Measurements from ENCODE around the gene THOC6. TPM values are rescaled to one million over a fixed set of nuclear protein-coding genes. Genes with fewer than 3 reads are reported as not detected.

Gene THOC6
- total and polyA plus RNA-seq, 9 of the 15 experiments (the other 6 are each of a cell fraction or from before 2014, with no cell fraction given) = 2.5 to 65.4 (median 42.3) TPM

DNA sequence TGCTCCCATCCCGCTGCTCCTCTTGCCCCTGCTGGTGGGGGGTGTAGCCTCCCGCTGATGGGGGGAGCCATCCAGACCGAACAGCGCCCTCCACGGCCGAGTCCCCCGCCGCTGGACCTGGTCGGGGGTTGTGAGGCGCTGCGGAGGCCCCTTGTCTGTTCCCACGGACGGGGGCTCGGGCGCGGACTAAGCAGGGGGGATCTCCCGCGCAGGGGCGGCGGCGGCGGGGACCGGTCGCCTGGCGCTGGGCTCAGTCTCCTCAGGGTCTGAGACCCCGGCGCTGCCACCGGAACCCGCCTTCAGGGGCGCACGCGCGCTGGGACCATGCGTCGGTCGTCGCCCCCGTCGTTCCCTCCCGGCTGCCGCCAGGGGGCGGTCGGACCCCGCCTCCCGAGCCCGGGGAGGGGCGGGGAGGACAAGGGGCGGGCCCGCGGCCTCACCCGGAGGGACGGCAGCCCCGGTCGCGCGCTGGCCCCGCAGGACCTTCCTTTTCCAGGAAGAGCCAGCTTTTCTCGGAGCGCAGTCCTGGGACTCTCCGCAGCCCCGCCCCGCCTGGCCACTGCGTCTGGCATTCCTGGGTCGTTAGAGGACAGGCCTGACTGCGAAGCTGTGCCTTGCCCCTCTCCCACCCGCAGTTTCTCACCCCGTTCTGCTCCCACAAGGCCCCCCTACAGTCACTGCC is 35.3 kb downstream of the THOC6 start (continued):
- no peak for TF ChIP-seq RBM22 (IDR thresholded peaks at IDR 0.05; ENCODE audit: low read depth, low read length, poor library complexity, severe bottlenecking)
- peak; percentile 80; the same call in 1 of the 2 replicates for TF ChIP-seq STAG1 (CRISPR knock-in tag; IDR thresholded peaks at IDR 0.05; ENCODE audit: borderline replicate concordance)
- TF ChIP-seq PCBP2 (IDR thresholded peaks at IDR 0.05; ENCODE audit: low read depth, low read length, poor library complexity, severe bottlenecking) = no peak
- TF ChIP-seq, protein P1, sequence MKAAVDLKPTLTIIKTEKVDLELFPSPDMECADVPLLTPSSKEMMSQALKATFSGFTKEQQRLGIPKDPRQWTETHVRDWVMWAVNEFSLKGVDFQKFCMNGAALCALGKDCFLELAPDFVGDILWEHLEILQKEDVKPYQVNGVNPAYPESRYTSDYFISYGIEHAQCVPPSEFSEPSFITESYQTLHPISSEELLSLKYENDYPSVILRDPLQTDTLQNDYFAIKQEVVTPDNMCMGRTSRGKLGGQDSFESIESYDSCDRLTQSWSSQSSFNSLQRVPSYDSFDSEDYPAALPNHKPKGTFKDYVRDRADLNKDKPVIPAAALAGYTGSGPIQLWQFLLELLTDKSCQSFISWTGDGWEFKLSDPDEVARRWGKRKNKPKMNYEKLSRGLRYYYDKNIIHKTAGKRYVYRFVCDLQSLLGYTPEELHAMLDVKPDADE (conservative IDR thresholded peaks at IDR 0.05; ENCODE audit: control insufficient read depth, low read depth, low read length) = no peak; the same call in 1 of the 2 replicates
- TF ChIP-seq, protein P2, sequence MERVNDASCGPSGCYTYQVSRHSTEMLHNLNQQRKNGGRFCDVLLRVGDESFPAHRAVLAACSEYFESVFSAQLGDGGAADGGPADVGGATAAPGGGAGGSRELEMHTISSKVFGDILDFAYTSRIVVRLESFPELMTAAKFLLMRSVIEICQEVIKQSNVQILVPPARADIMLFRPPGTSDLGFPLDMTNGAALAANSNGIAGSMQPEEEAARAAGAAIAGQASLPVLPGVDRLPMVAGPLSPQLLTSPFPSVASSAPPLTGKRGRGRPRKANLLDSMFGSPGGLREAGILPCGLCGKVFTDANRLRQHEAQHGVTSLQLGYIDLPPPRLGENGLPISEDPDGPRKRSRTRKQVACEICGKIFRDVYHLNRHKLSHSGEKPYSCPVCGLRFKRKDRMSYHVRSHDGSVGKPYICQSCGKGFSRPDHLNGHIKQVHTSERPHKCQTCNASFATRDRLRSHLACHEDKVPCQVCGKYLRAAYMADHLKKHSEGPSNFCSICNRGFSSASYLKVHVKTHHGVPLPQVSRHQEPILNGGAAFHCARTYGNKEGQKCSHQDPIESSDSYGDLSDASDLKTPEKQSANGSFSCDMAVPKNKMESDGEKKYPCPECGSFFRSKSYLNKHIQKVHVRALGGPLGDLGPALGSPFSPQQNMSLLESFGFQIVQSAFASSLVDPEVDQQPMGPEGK (CRISPR knock-in tag; IDR thresholded peaks at IDR 0.05; ENCODE audit: borderline replicate concordance) = no peak
- TF ChIP-seq, protein P3, sequence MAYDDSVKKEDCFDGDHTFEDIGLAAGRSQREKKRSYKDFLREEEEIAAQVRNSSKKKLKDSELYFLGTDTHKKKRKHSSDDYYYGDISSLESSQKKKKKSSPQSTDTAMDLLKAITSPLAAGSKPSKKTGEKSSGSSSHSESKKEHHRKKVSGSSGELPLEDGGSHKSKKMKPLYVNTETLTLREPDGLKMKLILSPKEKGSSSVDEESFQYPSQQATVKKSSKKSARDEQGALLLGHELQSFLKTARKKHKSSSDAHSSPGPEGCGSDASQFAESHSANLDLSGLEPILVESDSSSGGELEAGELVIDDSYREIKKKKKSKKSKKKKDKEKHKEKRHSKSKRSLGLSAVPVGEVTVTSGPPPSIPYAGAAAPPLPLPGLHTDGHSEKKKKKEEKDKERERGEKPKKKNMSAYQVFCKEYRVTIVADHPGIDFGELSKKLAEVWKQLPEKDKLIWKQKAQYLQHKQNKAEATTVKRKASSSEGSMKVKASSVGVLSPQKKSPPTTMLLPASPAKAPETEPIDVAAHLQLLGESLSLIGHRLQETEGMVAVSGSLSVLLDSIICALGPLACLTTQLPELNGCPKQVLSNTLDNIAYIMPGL (CRISPR knock-in tag; IDR thresholded peaks at IDR 0.05) = peak; percentile 89; the same call in 1 of the 2 replicates
- TF ChIP-seq PRPF4 (IDR thresholded peaks at IDR 0.05; ENCODE audit: insufficient read depth, low read depth, low read length, poor library complexity, severe bottlenecking) = peak; percentile 59
- no peak for TF ChIP-seq ZNF124 (CRISPR knock-in tag; IDR thresholded peaks at IDR 0.05)
- TF ChIP-seq ZNF175 (CRISPR knock-in tag; IDR thresholded peaks at IDR 0.05; ENCODE audit: low read depth) = 0 out of 2 replicates have a peak, but pooled peaks have one; percentile 74
- TF ChIP-seq HNRNPL (IDR thresholded peaks at IDR 0.05; ENCODE audit: low read depth, low read length) = no peak; the same call in 1 of the 2 replicates
- no peak for TF ChIP-seq RFX7 (CRISPR knock-in tag; IDR thresholded peaks at IDR 0.05)
- no peak for TF ChIP-seq ZZZ3 (IDR thresholded peaks at IDR 0.05)
- TF ChIP-seq RB1 (IDR thresholded peaks at IDR 0.05; ENCODE audit: low read depth) = peak; percentile 91
- no peak for TF ChIP-seq IFI16 (CRISPR knock-in tag; IDR thresholded peaks at IDR 0.05)
- peak; percentile 72; the same call in 1 of the 2 replicates for TF ChIP-seq GABPB1 (CRISPR knock-in tag; IDR thresholded peaks at IDR 0.05)
- TF ChIP-seq NFE2 (IDR thresholded peaks at IDR 0.05; ENCODE audit: low read depth) = no peak
- TF ChIP-seq, protein P4, sequence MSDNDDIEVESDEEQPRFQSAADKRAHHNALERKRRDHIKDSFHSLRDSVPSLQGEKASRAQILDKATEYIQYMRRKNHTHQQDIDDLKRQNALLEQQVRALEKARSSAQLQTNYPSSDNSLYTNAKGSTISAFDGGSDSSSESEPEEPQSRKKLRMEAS (CRISPR knock-in tag; IDR thresholded peaks at IDR 0.05) = peak; percentile 89
- TF ChIP-seq, protein P5, sequence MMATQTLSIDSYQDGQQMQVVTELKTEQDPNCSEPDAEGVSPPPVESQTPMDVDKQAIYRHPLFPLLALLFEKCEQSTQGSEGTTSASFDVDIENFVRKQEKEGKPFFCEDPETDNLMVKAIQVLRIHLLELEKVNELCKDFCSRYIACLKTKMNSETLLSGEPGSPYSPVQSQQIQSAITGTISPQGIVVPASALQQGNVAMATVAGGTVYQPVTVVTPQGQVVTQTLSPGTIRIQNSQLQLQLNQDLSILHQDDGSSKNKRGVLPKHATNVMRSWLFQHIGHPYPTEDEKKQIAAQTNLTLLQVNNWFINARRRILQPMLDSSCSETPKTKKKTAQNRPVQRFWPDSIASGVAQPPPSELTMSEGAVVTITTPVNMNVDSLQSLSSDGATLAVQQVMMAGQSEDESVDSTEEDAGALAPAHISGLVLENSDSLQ (IDR thresholded peaks at IDR 0.05) = no peak
- peak; percentile 67 for TF ChIP-seq CREM (IDR thresholded peaks at IDR 0.05; ENCODE audit: low read depth)
- no peak for TF ChIP-seq EHMT2 (IDR thresholded peaks at IDR 0.05)

Measured in K562 (cell line).